Measurements from ENCODE around the gene RNF168. TPM values are rescaled to one million over a fixed set of nuclear protein-coding genes. Genes with fewer than 3 reads are reported as not detected.

The RNF168 gene
- polyA plus RNA-seq, 1 experiment = 4.1 TPM

DNA sequence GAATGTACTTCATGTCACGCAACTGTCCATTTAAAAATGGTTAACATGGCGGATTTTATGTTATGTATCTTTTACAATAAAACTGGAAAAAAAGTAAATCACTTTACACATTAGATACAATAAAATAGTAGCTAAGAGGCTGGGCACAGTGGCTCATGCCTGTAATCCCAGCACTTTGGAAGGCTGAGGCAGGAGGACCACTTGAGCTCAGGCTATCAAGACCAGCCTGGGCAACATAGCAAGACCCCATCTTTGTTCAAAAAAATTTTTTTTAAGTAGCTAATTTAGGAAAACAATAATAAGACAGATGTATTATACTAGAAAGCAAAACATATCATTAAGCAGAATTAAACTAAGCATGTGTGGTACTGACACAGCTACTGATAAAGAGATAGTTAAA lies 11.5 kb downstream of the RNF168 start:
- Histone ChIP-seq H3K4me3 (ENCODE audit: low read depth, low read length) (no peak overlapping the region), H3K9me3 (ENCODE audit: control insufficient read depth, insufficient read depth, low read length) (no peaks in the 10 kb centered on the region), H3K27ac (ENCODE audit: low read depth, low read length) (no peak overlapping the region), H3K27me3 (ENCODE audit: control insufficient read depth, insufficient read depth, low read length) (no peaks in the 10 kb centered on the region)
- CTCF ChIA-PET = interaction anchor here (1.4 kb wide), 1 partner anchor 37 kb away, joined by 4 read pairs; no protein-coding TSS in a partner anchor
- POLR2A ChIA-PET = no interaction called here
- TF ChIP-seq, protein P1, sequence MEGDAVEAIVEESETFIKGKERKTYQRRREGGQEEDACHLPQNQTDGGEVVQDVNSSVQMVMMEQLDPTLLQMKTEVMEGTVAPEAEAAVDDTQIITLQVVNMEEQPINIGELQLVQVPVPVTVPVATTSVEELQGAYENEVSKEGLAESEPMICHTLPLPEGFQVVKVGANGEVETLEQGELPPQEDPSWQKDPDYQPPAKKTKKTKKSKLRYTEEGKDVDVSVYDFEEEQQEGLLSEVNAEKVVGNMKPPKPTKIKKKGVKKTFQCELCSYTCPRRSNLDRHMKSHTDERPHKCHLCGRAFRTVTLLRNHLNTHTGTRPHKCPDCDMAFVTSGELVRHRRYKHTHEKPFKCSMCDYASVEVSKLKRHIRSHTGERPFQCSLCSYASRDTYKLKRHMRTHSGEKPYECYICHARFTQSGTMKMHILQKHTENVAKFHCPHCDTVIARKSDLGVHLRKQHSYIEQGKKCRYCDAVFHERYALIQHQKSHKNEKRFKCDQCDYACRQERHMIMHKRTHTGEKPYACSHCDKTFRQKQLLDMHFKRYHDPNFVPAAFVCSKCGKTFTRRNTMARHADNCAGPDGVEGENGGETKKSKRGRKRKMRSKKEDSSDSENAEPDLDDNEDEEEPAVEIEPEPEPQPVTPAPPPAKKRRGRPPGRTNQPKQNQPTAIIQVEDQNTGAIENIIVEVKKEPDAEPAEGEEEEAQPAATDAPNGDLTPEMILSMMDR (IDR thresholded peaks at IDR 0.05; ENCODE audit: low read depth, low read length) = no peak
- DNase-seq (ENCODE audit: low read depth, low spot score) = no peak

DNA sequence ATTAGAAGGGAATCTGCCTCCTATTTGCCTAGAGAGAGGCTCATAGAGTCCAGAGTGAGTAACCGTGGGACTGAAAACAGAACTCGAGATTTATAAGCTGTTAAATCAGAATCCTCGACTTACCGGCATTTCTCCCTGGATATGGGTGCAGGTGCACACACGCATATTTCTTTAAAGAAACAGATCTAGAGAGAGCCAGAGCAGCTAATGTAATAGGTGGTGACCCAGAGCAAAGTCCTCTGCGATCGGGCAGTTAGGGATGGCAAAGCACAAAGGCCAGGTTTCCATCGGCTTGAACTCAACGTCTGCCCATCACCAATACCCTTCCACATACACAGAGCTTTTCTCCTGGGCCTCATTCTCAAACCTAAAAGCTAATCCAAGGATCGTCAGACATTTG lies 13.8 kb downstream of the RNF168 start:
- TF ChIP-seq, protein P1 (IDR thresholded peaks at IDR 0.05; ENCODE audit: low read depth, low read length) = no peak
- Histone ChIP-seq H3K9me3 (ENCODE audit: control insufficient read depth, insufficient read depth, low read length) (no peaks in the 10 kb centered on the region), H3K4me3 (ENCODE audit: low read depth, low read length) (no peak overlapping the region), H3K27ac (ENCODE audit: low read depth, low read length) (no peak overlapping the region), H3K27me3 (ENCODE audit: control insufficient read depth, insufficient read depth, low read length) (no peaks in the 10 kb centered on the region)
- no peak for DNase-seq (ENCODE audit: low read depth, low spot score)
- CTCF ChIA-PET = interaction anchor here (0.7 to 1.1 kb wide), 2 partner anchors 39 to 236 kb away, joined by 3 read pairs; no protein-coding TSS in a partner anchor
- POLR2A ChIA-PET = no interaction called here

DNA sequence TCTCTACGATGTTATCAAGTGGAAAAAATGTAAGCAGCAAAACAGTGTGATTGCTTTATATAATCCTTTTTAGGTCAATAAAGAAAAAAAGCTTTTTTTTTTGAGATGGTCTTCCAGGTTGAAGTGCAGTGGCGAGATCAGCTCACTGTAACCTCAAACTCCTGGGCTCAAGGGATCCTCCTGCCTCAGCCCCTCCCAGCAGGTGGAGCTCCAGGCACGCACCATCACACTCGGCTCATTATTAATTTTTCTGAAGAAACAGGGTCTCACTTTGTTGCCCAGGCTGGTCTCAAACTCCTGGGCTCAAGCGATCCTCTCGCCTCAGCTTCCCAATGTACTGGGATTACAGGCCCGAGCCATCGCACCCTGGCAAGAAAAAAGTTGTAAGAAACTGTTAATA lies 17.3 kb downstream of the RNF168 start:
- DNase-seq (ENCODE audit: low read depth, low spot score) = no peak
- Histone ChIP-seq H3K27ac (ENCODE audit: low read depth, low read length) (no peak overlapping the region), H3K27me3 (ENCODE audit: control insufficient read depth, insufficient read depth, low read length) (no peaks in the 10 kb centered on the region), H3K4me3 (ENCODE audit: low read depth, low read length) (no peak overlapping the region), H3K9me3 (ENCODE audit: control insufficient read depth, insufficient read depth, low read length) (no peaks in the 10 kb centered on the region)
- CTCF ChIA-PET = no interaction called here
- POLR2A ChIA-PET = interaction anchor here (0.5 kb wide), 1 partner anchor 45 kb away, joined by 11 read pairs; no protein-coding TSS in a partner anchor
- TF ChIP-seq, protein P1 (IDR thresholded peaks at IDR 0.05; ENCODE audit: low read depth, low read length) = peak; percentile 22; the same call in 1 of the 2 replicates

DNA sequence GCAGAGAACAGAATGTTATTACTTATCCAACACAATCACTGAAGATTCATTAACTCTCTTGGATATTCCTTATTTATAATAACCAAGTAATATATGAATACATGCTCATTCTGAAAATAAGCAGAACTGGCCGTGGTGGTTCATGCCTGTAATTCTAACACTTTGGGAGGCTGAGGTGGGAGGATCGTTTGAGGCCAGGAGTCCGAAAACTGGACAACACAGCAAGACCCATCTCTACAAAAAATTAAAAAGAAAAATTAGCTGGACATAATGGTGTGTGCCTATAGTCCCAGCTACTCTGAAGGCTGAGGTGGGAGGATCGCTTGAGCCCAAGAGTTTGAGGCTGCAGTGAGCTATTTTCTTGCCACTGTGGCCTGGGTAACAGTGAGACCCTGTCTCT lies 25.9 kb downstream of the RNF168 start:
- TF ChIP-seq, protein P1 (IDR thresholded peaks at IDR 0.05; ENCODE audit: low read depth, low read length) = no peak
- POLR2A ChIA-PET = no interaction called here
- Histone ChIP-seq H3K4me3 (ENCODE audit: low read depth, low read length) (no peak overlapping the region), H3K9me3 (ENCODE audit: control insufficient read depth, insufficient read depth, low read length) (no peaks in the 10 kb centered on the region), H3K27ac (ENCODE audit: low read depth, low read length) (no peak overlapping the region), H3K27me3 (ENCODE audit: control insufficient read depth, insufficient read depth, low read length) (no peaks in the 10 kb centered on the region)
- DNase-seq (ENCODE audit: low read depth, low spot score) = no peak
- CTCF ChIA-PET = no interaction called here

DNA sequence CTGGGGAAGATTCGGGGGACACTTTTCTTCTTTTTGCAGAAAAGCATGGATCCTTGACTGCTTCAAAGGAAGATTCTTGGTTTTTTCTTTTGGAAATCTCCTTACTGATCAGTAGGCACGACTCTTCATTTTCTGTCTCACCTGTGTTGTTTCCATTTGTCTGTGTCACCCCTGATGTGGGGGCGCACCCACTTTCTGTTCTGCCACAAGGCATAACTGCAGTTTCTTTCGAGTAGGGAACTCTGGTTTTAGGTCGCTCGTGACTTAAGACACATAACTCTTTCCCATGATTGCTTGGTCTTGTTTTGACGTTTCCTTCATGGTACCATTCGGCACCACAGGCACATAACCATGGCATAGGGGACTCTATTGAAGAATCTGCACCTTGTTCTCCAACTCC lies 31.3 kb downstream of the RNF168 start:
- H3K4me3 ChIP-seq (ENCODE audit: low read depth, low read length) = no peak overlapping the region
- H3K9me3 ChIP-seq (ENCODE audit: control insufficient read depth, insufficient read depth, low read length) = no peaks in the 10 kb centered on the region
- no peaks in the 10 kb centered on the region for H3K27me3 ChIP-seq (ENCODE audit: control insufficient read depth, insufficient read depth, low read length)
- H3K27ac ChIP-seq (ENCODE audit: low read depth, low read length) = no peak overlapping the region
- POLR2A ChIA-PET = no interaction called here
- TF ChIP-seq, protein P1 (IDR thresholded peaks at IDR 0.05; ENCODE audit: low read depth, low read length) = no peak
- no peak for DNase-seq (ENCODE audit: low read depth, low spot score)
- CTCF ChIA-PET = interaction anchor here (0.6 kb wide), 1 partner anchor 93 kb away, joined by 3 read pairs; no protein-coding TSS in a partner anchor

All from AG04450 (cell line).